Parathyroid adenoma (tissue), 2 donors: ENCODE measurements around the gene WDR37.

Experiments
- H2AFZ ChIP-seq: fragments of 300-600 bp; sonication (generic); one replicate; pipeline ENCODE4 v1.7.0; 2017; ENCODE audit warnings: antibody characterized with exemption, mild to moderate bottlenecking
- H3K27ac ChIP-seq: fragments of 300-600 bp; sonication (generic); one replicate; pipeline ENCODE4 v1.7.0; 2017
- H3K27me3 ChIP-seq: fragments of 300-600 bp; sonication (generic); one replicate; pipeline ENCODE4 v1.7.0; 2017; ENCODE audit warnings: low read length; ENCODE audit not compliant: control insufficient read depth, insufficient read depth
- H3K36me3 ChIP-seq: fragments of 300-600 bp; sonication (generic); one replicate; pipeline ENCODE4 v1.7.0; 2017; ENCODE audit warnings: low read length; ENCODE audit not compliant: control insufficient read depth, insufficient read depth
- H3K4me1 ChIP-seq: fragments of 300-600 bp; sonication (generic); one replicate; pipeline ENCODE4 v1.7.0; 2017; ENCODE audit warnings: control low read depth
- H3K4me2 ChIP-seq: fragments of 300-600 bp; sonication (generic); one replicate; pipeline ENCODE4 v1.7.0; 2017; ENCODE audit warnings: low read length
- H3K4me3 ChIP-seq: fragments of 300-600 bp; sonication (generic); one replicate; pipeline ENCODE4 v1.7.0; 2017; ENCODE audit warnings: low read depth, low read length
- H3K79me2 ChIP-seq: fragments of 300-600 bp; sonication (generic); one replicate; pipeline ENCODE4 v1.7.0; 2017; ENCODE audit warnings: control low read depth
- H3K9ac ChIP-seq: fragments of 300-600 bp; sonication (generic); one replicate; pipeline ENCODE4 v1.7.0; 2017; ENCODE audit warnings: mild to moderate bottlenecking
- H3K9me3 ChIP-seq: fragments of 300-600 bp; sonication (generic); one replicate; pipeline ENCODE4 v1.7.0; 2017; ENCODE audit warnings: low read length; ENCODE audit not compliant: control insufficient read depth
- CTCF ChIP-seq: fragments of 300-600 bp; sonication (generic); IDR thresholded peaks from one replicate; pipeline ENCODE4 v1.7.0; 2017; ENCODE audit warnings: antibody characterized with exemption, mild to moderate bottlenecking
- donor health status: primary hyperparathyroidism.

The WDR37 gene

GRCh38 chr10:1150638-1150955 is 94.4 kb downstream of the WDR37 start:
- no peaks in the 10 kb centered on the region for H3K27me3 ChIP-seq
- H3K4me3 ChIP-seq = no peak overlapping the region
- no peak overlapping the region for H3K4me2 ChIP-seq
- H3K9ac ChIP-seq = no peak overlapping the region
- no peaks in the 10 kb centered on the region for H3K9me3 ChIP-seq
- H3K4me1 ChIP-seq = peaks cover 10% of the 10 kb centered on the region
- no peaks in the 10 kb centered on the region for H3K36me3 ChIP-seq
- H3K79me2 ChIP-seq = no peaks in the 10 kb centered on the region
- no peak overlapping the region for H2AFZ ChIP-seq
- TF ChIP-seq CTCF = no peak
- H3K27ac ChIP-seq = no peak overlapping the region

- Histone ChIP-seq H3K4me2 (no peak overlapping the region), H2AFZ (no peak overlapping the region), H3K27me3 (no peaks in the 10 kb centered on the region), H3K36me3 (no peaks in the 10 kb centered on the region), H3K9ac (no peak overlapping the region), H3K9me3 (no peaks in the 10 kb centered on the region), H3K4me1 (peaks cover 10% of the 10 kb centered on the region), H3K4me3 (no peak overlapping the region), H3K79me2 (no peaks in the 10 kb centered on the region), H3K27ac (no peak overlapping the region)
- no peak for TF ChIP-seq CTCF
Observed at GRCh38 chr10:1151076-1152033, 95.2 kb downstream of the WDR37 start.

GRCh38 chr10:1152386-1153250 is 96.4 kb downstream of the WDR37 start:
- Histone ChIP-seq H3K4me2 (no peak overlapping the region), H3K27ac (no peak overlapping the region), H3K4me1 (peaks cover 10% of the 10 kb centered on the region), H3K27me3 (no peaks in the 10 kb centered on the region), H3K4me3 (no peak overlapping the region), H2AFZ (no peak overlapping the region), H3K79me2 (no peaks in the 10 kb centered on the region), H3K9ac (no peak overlapping the region), H3K36me3 (no peaks in the 10 kb centered on the region), H3K9me3 (no peaks in the 10 kb centered on the region)
- TF ChIP-seq CTCF = no peak

- no peak for TF ChIP-seq CTCF
- Histone ChIP-seq H3K4me3 (no peak overlapping the region), H3K27me3 (no peaks in the 10 kb centered on the region), H3K36me3 (no peaks in the 10 kb centered on the region), H3K4me2 (no peak overlapping the region), H3K9me3 (no peaks in the 10 kb centered on the region), H3K9ac (no peak overlapping the region), H2AFZ (no peak overlapping the region), H3K27ac (no peak overlapping the region), H3K4me1 (peaks cover 10% of the 10 kb centered on the region), H3K79me2 (no peaks in the 10 kb centered on the region)
Observed at GRCh38 chr10:1153251-1153763, 97.1 kb downstream of the WDR37 start.
